PFSK-1 (cell line): ENCODE results near the gene GON4L.

Experiments used
- POLR2AphosphoS5 ChIP-seq: IDR thresholded peaks from 2 replicates; pipeline ENCODE4 v1.6.1; 2012; ENCODE audit warnings: low read depth, mild to moderate bottlenecking, control low read depth, low read length, moderate library complexity
- REST ChIP-seq, 2 experiments: IDR thresholded peaks; 2 replicates each; pipeline versions ENCODE4 v1.6.1 to v1.8.0; 2011 to 2012; ENCODE audit warnings: low read depth in 2 of 2, low read length in 2 of 2, control low read depth in 1 of 2, inconsistent platforms in 1 of 2, mild to moderate bottlenecking in 1 of 2, moderate library complexity in 1 of 2; ENCODE audit not compliant: insufficient read depth in 1 of 2
- SIN3A ChIP-seq: IDR thresholded peaks from 2 replicates; pipeline ENCODE4 v1.6.1; 2012; ENCODE audit warnings: mild to moderate bottlenecking, low read length, moderate library complexity, borderline replicate concordance; ENCODE audit not compliant: insufficient read depth
- TAF1 ChIP-seq: IDR thresholded peaks from 2 replicates; pipeline ENCODE4 v1.6.1; 2012; ENCODE audit warnings: low read length, control low read depth, borderline replicate concordance; ENCODE audit not compliant: insufficient read depth

GRCh38 chr1:155773221-155773620 is 83.8 kb downstream of the GON4L start:
- TF ChIP-seq POLR2AphosphoS5, result no peak
- TF ChIP-seq REST (IDR thresholded peaks at IDR 0.05; ENCODE audit: insufficient read depth in 1 of 2, low read depth in 2 of 2, low read length in 2 of 2), result no peak
- TF ChIP-seq TAF1, result no peak
- TF ChIP-seq SIN3A, result no peak
